Ovary (tissue), 9 donors: ENCODE measurements around the gene PTPRG. TPM values are rescaled to one million over a fixed set of nuclear protein-coding genes. Genes with fewer than 3 reads are reported as not detected.

Experiments used
- DNase-seq, 5 donors: peaks; one replicate each; pipeline ENCODE4 v3.0.0-alpha.2; 2019 to 2020
- H3K27ac ChIP-seq, 2 donors: fragments of 200-600 bp; one replicate each; pipeline versions ENCODE4 v1.5.1 to v1.8.0; 2019 to 2022
- H3K27me3 ChIP-seq: fragments of 200-600 bp; one replicate; pipeline ENCODE4 v1.8.0; 2022
- H3K36me3 ChIP-seq: fragments of 200-600 bp; sonication (generic); one replicate; pipeline ENCODE4 v1.5.1; 2019
- H3K4me1 ChIP-seq: one replicate; pipeline ENCODE4 v1.8.1; 2013; ENCODE audit warnings: mild to moderate bottlenecking, moderate library complexity; ENCODE audit not compliant: insufficient read depth
- H3K4me3 ChIP-seq: fragments of 200-600 bp; sonication (generic); one replicate; pipeline ENCODE4 v1.5.1; 2017
- H3K9me3 ChIP-seq, 2 donors: fragments of 200-600 bp in 1 of 2; sonication (generic) in 1 of 2; one replicate each; pipeline versions ENCODE4 v1.5.1 to v1.8.1; 2013 to 2019; ENCODE audit warnings: mild to moderate bottlenecking in 1 of 2, moderate library complexity in 1 of 2
- CTCF ChIP-seq, 3 donors: fragments of 450-650 bp in 2 of 3; fragments of 200-600 bp in 1 of 3; IDR thresholded peaks; one replicate each; pipeline versions ENCODE4 v1.5.1 to v1.8.0; 2016 to 2022; ENCODE audit warnings: antibody characterized with exemption in 3 of 3, mild to moderate bottlenecking in 1 of 3
- EP300 ChIP-seq: sonication (generic); formaldehyde crosslinking; IDR thresholded peaks from one replicate; pipeline ENCODE4 v1.6.1; 2017; ENCODE audit warnings: antibody characterized with exemption
- POLR2A ChIP-seq: fragments of 450-650 bp; IDR thresholded peaks from one replicate; pipeline ENCODE4 v1.6.1; 2017; ENCODE audit warnings: antibody characterized with exemption, mild to moderate bottlenecking, moderate library complexity
- WGBS, 3 donors: extraction: QIAGEN DNeasy Blood & Tissue Kit in 1 of 3; methylation state at CpG; one replicate each; pipeline versions ENCODE4 v1.1.5 to v1.1.7; 2013 to 2017; 5-methylcytosine and 5-hydroxymethylcytosine counted together
- intact Hi-C, 4 donors: fragments of 100-400 bp; cut with DNase I; formaldehyde crosslinking; loops; one replicate each; pipeline versions ENCODE4 v1.11.0 to v1.15.1; 2022 to 2023
- polyA plus RNA-seq, 2 donors: library from polyadenylated mRNA; stranded (reverse); fragments of 200-250 nt in 1 of 2; fragments of 350-450 nt in 1 of 2; fragmentation: Illumina TruSeq in 1 of 2; extraction: RNeasy Lipid Tissue Mini Kit (QIAGEN cat#74804) in 1 of 2; gene quantifications; one replicate each; pipeline ENCODE4 v1.2.3, GENCODE V29; 2013 to 2014
- total RNA-seq, 7 donors: library from RNA; depleted of rRNA in 2 of 7; stranded (reverse); fragments of >200 nt in 2 of 7; fragmentation: NEBNext Ultra II Directional in 3 of 7; extraction: Animal tissue kit (Norgen Biotek cat#: 25700) in 3 of 7; gene quantifications; one replicate each; pipeline versions ENCODE4 v1.1.0 to v1.2.4, GENCODE V29; 2016 to 2023
- donor health status: DM: no; HTN: no; CAD: no; lungs with moderate emphysema.
- donor health status: DM: no; HTN: no; CAD: no.
- donor health status: Bipolar disorder and iron deficiency.
- donor health status: DM: yes; HTN: yes; CAD: no.
- donor health status: DM: no; HTN: no; CAD: no.
- donor health status: DM: yes; HTN: yes; CAD: no.

The PTPRG gene
- total and polyA plus RNA-seq, 9 donors, result 18.2 to 87.9 (median 47.7) TPM

GRCh38 chr3:61783993-61784718 is 222.8 kb downstream of the PTPRG start:
- Histone ChIP-seq H3K9me3 (no peaks in the 10 kb centered on the region), H3K27ac (no peak overlapping the region), H3K4me1 (no peaks in the 10 kb centered on the region), H3K4me3 (no peak overlapping the region), H3K36me3 (no peaks in the 10 kb centered on the region), H3K27me3 (no peaks in the 10 kb centered on the region)
- TF ChIP-seq EP300 (no peak), CTCF (IDR thresholded peaks at IDR 0.05) (no peak), POLR2A (no peak)
- intact Hi-C loops, result no loop called here
- DNase-seq, result no peak
- WGBS, 3 donors, result 86 to 92% (median 90%) methylated on average over 6 of the region's 6 CpGs

- intact Hi-C loops, result no loop called here
Observed at GRCh38 chr3:61788623-61789507, 227.5 kb downstream of the PTPRG start.

GRCh38 chr3:61789861-61790260 is 228.5 kb downstream of the PTPRG start:
- no peaks in the 10 kb centered on the region for H3K27me3 ChIP-seq
- WGBS, 3 donors, result 58 to 75% (median 60%) methylated on average over 3 of the region's 3 CpGs
- no peak for DNase-seq
- no peak for TF ChIP-seq CTCF (IDR thresholded peaks at IDR 0.05)
- TF ChIP-seq POLR2A, result no peak
- no peak for TF ChIP-seq EP300
- H3K27ac ChIP-seq, result no peak overlapping the region
- no peaks in the 10 kb centered on the region for H3K36me3 ChIP-seq
- intact Hi-C loops, result no loop called here
- no peak overlapping the region for H3K4me3 ChIP-seq
- no peaks in the 10 kb centered on the region for H3K9me3 ChIP-seq
- H3K4me1 ChIP-seq, result peaks cover 7% of the 10 kb centered on the region

More at GRCh38 chr3:61788623-61789507, 227.5 kb downstream of the PTPRG start:
- H3K4me3 ChIP-seq, result no peak overlapping the region
- DNase-seq, result no peak
- TF ChIP-seq EP300, result no peak
- no peak for TF ChIP-seq POLR2A
- TF ChIP-seq CTCF (IDR thresholded peaks at IDR 0.05), result no peak
- H3K36me3 ChIP-seq, result no peaks in the 10 kb centered on the region
- no peak overlapping the region for H3K27ac ChIP-seq
- no peaks in the 10 kb centered on the region for H3K9me3 ChIP-seq
- WGBS, 3 donors, result 91 to 96% (median 95%) methylated on average over 4 of the region's 4 CpGs
- peaks cover 6% of the 10 kb centered on the region for H3K4me1 ChIP-seq
- H3K27me3 ChIP-seq, result no peaks in the 10 kb centered on the region

GRCh38 chr3:61790411-61790810 is 229.0 kb downstream of the PTPRG start:
- Histone ChIP-seq H3K36me3 (no peaks in the 10 kb centered on the region), H3K9me3 (no peaks in the 10 kb centered on the region), H3K4me1 (peaks cover 7% of the 10 kb centered on the region), H3K27me3 (no peaks in the 10 kb centered on the region), H3K27ac (no peak overlapping the region), H3K4me3 (no peak overlapping the region)
- TF ChIP-seq CTCF (IDR thresholded peaks at IDR 0.05) (no peak), POLR2A (no peak), EP300 (no peak)
- DNase-seq, result no peak
- intact Hi-C loops, result no loop called here
